Measurements from ENCODE around the gene HDAC11. TPM values are rescaled to one million over a fixed set of nuclear protein-coding genes. Genes with fewer than 3 reads are reported as not detected.

HDAC11 gene
- total RNA-seq, 1 experiment from 2014 or later, result 7.0 TPM

- no peak overlapping the region for H3K4me2 ChIP-seq (ENCODE audit: insufficient read depth, insufficient read length, low read length)
- no peak overlapping the region for H3K9ac ChIP-seq (ENCODE audit: extremely low read depth, insufficient read length, low read length)
- TF ChIP-seq CTCF (conservative IDR thresholded peaks at IDR 0.05), result no peak
- WGBS (ENCODE audit: extremely low coverage, insufficient read length, low lambda C conversion rate), result no CpG with 5 or more reads among the region's 7 CpGs
- H2BK15ac ChIP-seq (ENCODE audit: low read depth, low read length), result no peak overlapping the region
- no peak overlapping the region for H4K5ac ChIP-seq (ENCODE audit: insufficient read length, low read depth, low read length)
- peaks cover 1 to 5% of the 10 kb centered on the region in 2 experiments for H3K4me1 Mint-ChIP-seq
- H3K36me3 Mint-ChIP-seq (ENCODE audit: insufficient read depth in 1 of 3, low read depth in 3 of 3), result peaks cover 0 to 1% (median 0%) of the 10 kb centered on the region in 3 experiments; a peak in 1 of 7 replicates
- H3K9me3 ChIP-seq (ENCODE audit: control insufficient read depth, low read depth, low read length), result no peaks in the 10 kb centered on the region
- no peak overlapping the region for H2BK20ac ChIP-seq (ENCODE audit: low read depth, low read length, poor library complexity, severe bottlenecking)
- H2BK120ac ChIP-seq (ENCODE audit: low read depth, low read length, poor library complexity, severe bottlenecking), result no peak overlapping the region
- DNase-seq, result no peak
- no peaks in the 10 kb centered on the region; a peak in 1 of 5 replicates for H3K9me3 Mint-ChIP-seq
- H3K79me2 ChIP-seq (ENCODE audit: insufficient read depth, low read length), result no peaks in the 10 kb centered on the region
- no peak overlapping the region for H2BK12ac ChIP-seq (ENCODE audit: insufficient read length, low read depth, low read length)
- H3K4me1 ChIP-seq (ENCODE audit: insufficient read depth, low read length), result no peaks in the 10 kb centered on the region
- no peaks in the 10 kb centered on the region; the same call in 1 of the 2 replicates for H3K27me3 Mint-ChIP-seq (ENCODE audit: low read depth)
- no peaks in the 10 kb centered on the region for H3K23me2 ChIP-seq (ENCODE audit: insufficient read length, low read depth, low read length, poor library complexity, severe bottlenecking)
- H3T11ph ChIP-seq (ENCODE audit: low read length), result no peak overlapping the region
- no peak overlapping the region for H3K56ac ChIP-seq (ENCODE audit: insufficient read length, low read depth, low read length)
- no peak overlapping the region for H3K4ac ChIP-seq (ENCODE audit: low read depth, low read length)
- H4K20me1 ChIP-seq (ENCODE audit: control insufficient read depth, insufficient read depth, insufficient read length), result peaks cover under 1% of the 10 kb centered on the region
- H3K27ac ChIP-seq (ENCODE audit: insufficient read length, low read depth, low read length), result no peak overlapping the region
- H3K27ac Mint-ChIP-seq, result no peak overlapping the region
- no peaks in the 10 kb centered on the region for H3K27me3 ChIP-seq (ENCODE audit: insufficient read depth, low read length)
- no peak overlapping the region for H3K18ac ChIP-seq (ENCODE audit: insufficient read length, low read depth, low read length)
- no peak overlapping the region for H3K4me3 Mint-ChIP-seq
- H2BK5ac ChIP-seq (ENCODE audit: insufficient read length, low read length), result no peak overlapping the region
- H4K91ac ChIP-seq (ENCODE audit: insufficient read length, low read depth, low read length), result no peak overlapping the region
- H2AFZ ChIP-seq (ENCODE audit: low read length), result no peak overlapping the region
- H3K14ac ChIP-seq (ENCODE audit: insufficient read depth, low read length), result no peak overlapping the region
- no peak overlapping the region for H2AK5ac ChIP-seq (ENCODE audit: insufficient read length, low read length)
- H3K79me1 ChIP-seq (ENCODE audit: insufficient read depth, low read depth, low read length, poor library complexity, severe bottlenecking), result no peaks in the 10 kb centered on the region
- H4K8ac ChIP-seq (replicated peaks; ENCODE audit: insufficient read length, low read depth, low read length), result no peak overlapping the region
- H3K23ac ChIP-seq (ENCODE audit: insufficient read length, low read depth, low read length), result no peak overlapping the region
These were observed 32.3 kb downstream of the HDAC11 start for GRCh38 chr3:13512451-13512850.

Data from H9 (cell line).